Activated B cell treated with CpG ODN at 0.5 μM for 24 hours (primary cell): ENCODE results near the gene MIOX. TPM values are rescaled to one million over a fixed set of nuclear protein-coding genes. Genes with fewer than 3 reads are reported as not detected.

Experiments used
- ATAC-seq: fragments of 200-7000 bp; cut with Tn5 transposase; one replicate; pipeline ENCODE4 v1.10.0; 2021; ENCODE audit warnings: low read depth, mild to moderate bottlenecking, moderate library complexity
- CTCF ChIA-PET: fragments of 350-600 bp; sonication (Branson Sonifier 250); formaldehyde crosslinking; loops from one replicate; lab custom pipeline; 2021; ENCODE audit warnings: antibody characterized with exemption; lab: Charles Lee
- POLR2A ChIA-PET: fragments of 350-600 bp; sonication (Branson Sonifier 250); formaldehyde crosslinking; loops from one replicate; lab custom pipeline; 2021; ENCODE audit warnings: antibody characterized with exemption; lab: Charles Lee
- DNase-seq: peaks from one replicate; pipeline ENCODE4 v3.0.0; 2022
- H3K27ac Mint-ChIP-seq: one replicate; pipeline ENCODE4 v1.8.0; 2020; ENCODE audit warnings: mixed read lengths
- H3K27me3 Mint-ChIP-seq: one replicate; pipeline ENCODE4 v1.8.0; 2021; ENCODE audit warnings: mixed read lengths
- H3K36me3 Mint-ChIP-seq: one replicate; pipeline ENCODE4 v1.8.0; 2021; ENCODE audit warnings: low read depth, mixed read lengths
- H3K4me1 Mint-ChIP-seq: one replicate; pipeline ENCODE4 v1.8.0; 2021; ENCODE audit warnings: mixed read lengths
- H3K4me3 Mint-ChIP-seq: one replicate; pipeline ENCODE4 v1.8.0; 2020; ENCODE audit warnings: mild to moderate bottlenecking, mixed read lengths
- H3K9me3 Mint-ChIP-seq: one replicate; pipeline ENCODE4 v1.8.0; 2020; ENCODE audit warnings: mixed read lengths
- intact Hi-C: fragments of 100-400 bp; cut with micrococcal nuclease; formaldehyde crosslinking; loops from one replicate; pipeline ENCODE4 v1.15.1; 2024
- total RNA-seq: library from RNA; stranded (reverse); gene quantifications from 2 replicates; pipeline ENCODE4 v1.2.3, GENCODE V29; 2022
- TF ChIP-seq, protein P1 (sequence below): fragments of 200-600 bp; IDR thresholded peaks from one replicate; pipeline ENCODE4 v1.8.0; 2022; ENCODE audit warnings: antibody characterized with exemption, mild to moderate bottlenecking

Gene MIOX
- total RNA-seq, 1 donor from 2014 or later: 0.22 TPM

DNA sequence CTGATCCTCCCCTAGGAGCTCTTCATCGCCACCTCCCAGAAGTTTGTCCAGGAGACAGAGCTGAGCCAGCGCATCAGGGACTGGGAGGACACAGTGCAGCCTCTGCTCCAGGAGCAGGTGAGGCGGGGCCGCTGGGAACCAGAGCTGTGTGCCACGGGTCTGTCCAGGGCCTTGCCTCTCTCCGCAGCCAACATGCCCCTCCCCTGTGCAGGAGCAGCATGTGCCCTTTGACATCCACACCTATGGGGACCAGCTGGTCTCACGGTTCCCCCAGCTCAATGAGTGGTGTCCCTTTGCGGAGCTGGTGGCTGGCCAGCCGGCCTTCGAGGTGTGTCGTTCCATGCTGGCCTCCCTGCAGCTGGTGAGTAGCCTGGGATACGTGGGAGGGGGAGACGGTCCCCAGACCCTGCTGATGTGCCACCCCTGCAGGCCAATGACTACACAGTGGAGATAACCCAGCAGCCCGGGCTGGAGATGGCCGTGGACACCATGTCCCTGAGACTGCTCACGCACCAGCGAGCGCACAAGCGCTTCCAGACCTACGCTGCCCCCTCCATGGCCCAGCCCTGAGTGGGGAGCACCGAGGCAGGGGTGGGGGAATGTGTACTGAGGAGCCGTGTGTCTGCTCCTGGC is 36.3 kb downstream of the MIOX start:
- no peaks in the 10 kb centered on the region for H3K9me3 Mint-ChIP-seq
- no peak overlapping the region for H3K27ac Mint-ChIP-seq
- TF ChIP-seq, protein P1, sequence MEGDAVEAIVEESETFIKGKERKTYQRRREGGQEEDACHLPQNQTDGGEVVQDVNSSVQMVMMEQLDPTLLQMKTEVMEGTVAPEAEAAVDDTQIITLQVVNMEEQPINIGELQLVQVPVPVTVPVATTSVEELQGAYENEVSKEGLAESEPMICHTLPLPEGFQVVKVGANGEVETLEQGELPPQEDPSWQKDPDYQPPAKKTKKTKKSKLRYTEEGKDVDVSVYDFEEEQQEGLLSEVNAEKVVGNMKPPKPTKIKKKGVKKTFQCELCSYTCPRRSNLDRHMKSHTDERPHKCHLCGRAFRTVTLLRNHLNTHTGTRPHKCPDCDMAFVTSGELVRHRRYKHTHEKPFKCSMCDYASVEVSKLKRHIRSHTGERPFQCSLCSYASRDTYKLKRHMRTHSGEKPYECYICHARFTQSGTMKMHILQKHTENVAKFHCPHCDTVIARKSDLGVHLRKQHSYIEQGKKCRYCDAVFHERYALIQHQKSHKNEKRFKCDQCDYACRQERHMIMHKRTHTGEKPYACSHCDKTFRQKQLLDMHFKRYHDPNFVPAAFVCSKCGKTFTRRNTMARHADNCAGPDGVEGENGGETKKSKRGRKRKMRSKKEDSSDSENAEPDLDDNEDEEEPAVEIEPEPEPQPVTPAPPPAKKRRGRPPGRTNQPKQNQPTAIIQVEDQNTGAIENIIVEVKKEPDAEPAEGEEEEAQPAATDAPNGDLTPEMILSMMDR: no peak
- intact Hi-C loops: no loop called here
- ATAC-seq (no peak), DNase-seq (no peak)
- peak overlapping the region; percentile 7 for H3K4me3 Mint-ChIP-seq
- ChIA-PET POLR2A (interaction anchor here (0.6 to 4.9 kb wide), 7 partner anchors 15 to 98 kb away, joined by 3 to 94 read pairs (median 5); partner anchors contain the start of genes LMF2, NCAPH2 and SYCE3), CTCF (interaction anchor here (1.6 kb wide), 1 partner anchor 40 kb away, joined by 3 read pairs; the partner anchor contains the start of gene SYCE3)
- peaks cover 21% of the 10 kb centered on the region for H3K4me1 Mint-ChIP-seq
- peaks cover 49% of the 10 kb centered on the region for H3K36me3 Mint-ChIP-seq
- H3K27me3 Mint-ChIP-seq: no peaks in the 10 kb centered on the region

DNA sequence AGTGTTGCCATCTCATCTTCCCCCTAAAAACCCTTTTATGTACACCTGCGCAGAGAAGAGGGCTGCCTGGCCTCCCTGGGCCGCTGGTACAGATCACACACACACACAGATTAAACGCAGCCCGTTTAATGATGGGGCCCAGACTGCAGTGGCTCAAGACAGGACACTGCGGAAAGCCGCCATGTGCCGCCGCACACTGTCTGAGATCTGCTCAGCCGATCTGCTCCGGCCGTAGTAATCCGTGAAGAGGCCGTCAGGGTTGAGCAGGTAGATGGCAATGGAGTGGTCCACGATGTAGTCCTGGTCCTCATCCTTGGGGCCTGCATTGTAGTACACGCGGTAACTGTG is 36.8 kb downstream of the MIOX start:
- Mint-ChIP-seq H3K36me3 (peaks cover 47% of the 10 kb centered on the region), H3K27me3 (no peaks in the 10 kb centered on the region), H3K27ac (no peak overlapping the region), H3K9me3 (no peaks in the 10 kb centered on the region), H3K4me3 (no peak overlapping the region), H3K4me1 (peaks cover 26% of the 10 kb centered on the region)
- ChIA-PET CTCF (interaction anchor here (1.6 kb wide), 1 partner anchor 39 kb away, joined by 3 read pairs; the partner anchor contains the start of gene SYCE3), POLR2A (interaction anchor here (0.5 to 13.6 kb wide), 7 partner anchors 9 to 97 kb away, joined by 4 to 946 read pairs (median 94); partner anchors contain the start of genes KLHDC7B, LMF2, NCAPH2 and SYCE3)
- no peak for DNase-seq
- ATAC-seq: no peak
- TF ChIP-seq, protein P1: no peak
- intact Hi-C loops: no loop called here

DNA sequence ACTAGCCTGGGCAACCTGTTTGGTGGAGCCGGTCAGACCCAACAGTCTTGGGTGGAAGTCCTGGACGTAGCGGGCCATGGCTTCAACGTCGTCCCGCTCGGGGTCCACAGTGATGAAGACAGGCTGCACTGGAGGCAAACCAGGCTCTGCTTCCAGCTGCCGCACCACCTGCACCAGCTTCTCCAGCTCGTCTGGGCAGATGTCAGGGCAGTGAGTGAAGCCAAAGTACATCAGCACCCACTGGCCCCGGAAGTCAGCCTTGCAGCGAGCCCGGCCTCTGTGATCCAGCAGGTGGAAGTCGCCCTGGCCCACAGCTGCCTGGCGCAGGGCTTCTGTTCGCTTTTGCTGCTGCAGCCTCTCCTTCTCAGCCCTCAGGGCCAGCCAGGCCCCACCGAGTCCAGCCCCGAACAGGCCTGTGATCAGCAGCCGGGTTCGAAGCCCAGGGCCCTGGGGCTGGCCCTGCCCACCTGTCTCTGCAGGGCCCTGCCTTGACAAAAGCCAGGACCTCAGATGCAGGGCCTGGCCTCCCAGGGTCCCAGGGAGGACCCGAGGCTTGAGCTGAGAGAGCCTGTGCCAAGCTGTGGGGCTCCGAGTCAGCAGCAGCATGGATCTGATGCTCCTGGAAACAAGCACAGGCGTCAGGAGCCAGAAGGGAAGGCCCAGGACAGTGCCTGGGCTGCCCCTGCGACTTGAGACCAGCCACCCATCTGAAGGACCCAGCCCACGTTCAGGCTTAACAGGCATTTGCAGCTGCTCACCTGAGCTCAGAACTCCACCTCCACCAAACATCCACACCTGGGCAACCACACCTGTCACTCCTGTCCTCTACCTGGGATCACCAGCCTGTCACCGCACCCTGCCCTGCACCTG is 37.4 kb downstream of the MIOX start:
- H3K27me3 Mint-ChIP-seq: no peaks in the 10 kb centered on the region
- intact Hi-C loops: no loop called here
- H3K36me3 Mint-ChIP-seq: peaks cover 45% of the 10 kb centered on the region
- ATAC-seq: no peak
- CTCF ChIA-PET: interaction anchor here (1.6 to 2.1 kb wide), 2 partner anchors 16 to 39 kb away, joined by 3 to 36 read pairs; partner anchors contain the start of genes LMF2, NCAPH2 and SYCE3
- peak overlapping the region; percentile 75 for H3K27ac Mint-ChIP-seq
- H3K4me1 Mint-ChIP-seq: peaks cover 32% of the 10 kb centered on the region
- peak overlapping the region; percentile 81 for H3K4me3 Mint-ChIP-seq
- TF ChIP-seq, protein P1: no peak
- POLR2A ChIA-PET: interaction anchor here (0.5 to 13.6 kb wide), 14 partner anchors 9 to 337 kb away, joined by 3 to 946 read pairs (median 28); partner anchors contain the start of genes CHKB, KLHDC7B, LMF2 and NCAPH2
- no peak for DNase-seq
- H3K9me3 Mint-ChIP-seq: no peaks in the 10 kb centered on the region

DNA sequence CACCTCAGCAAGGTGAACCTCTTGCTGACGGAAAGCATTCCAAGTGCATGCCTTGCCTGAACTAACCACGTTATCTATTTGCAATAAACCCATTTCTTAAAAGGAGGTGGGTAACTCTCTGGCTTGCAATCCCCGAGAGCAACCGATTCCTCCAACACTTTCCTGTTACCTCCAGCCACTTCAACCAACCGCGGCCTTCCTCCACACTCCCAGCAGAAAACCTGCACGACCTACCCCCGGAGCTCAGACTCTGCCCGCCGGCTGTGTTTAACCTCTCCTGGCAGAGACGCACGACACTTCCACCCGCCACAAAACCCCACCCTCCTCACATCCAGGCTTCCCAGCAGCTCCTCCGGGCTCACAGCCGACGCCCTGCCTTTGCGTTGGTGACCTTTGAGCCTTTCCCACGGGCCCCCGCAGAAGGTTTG is 38.0 kb downstream of the MIOX start:
- H3K36me3 Mint-ChIP-seq: peaks cover 41% of the 10 kb centered on the region
- ChIA-PET POLR2A (interaction anchor here (1.0 to 13.6 kb wide), 16 partner anchors 10 to 337 kb away, joined by 3 to 946 read pairs (median 16); partner anchors contain the start of genes CHKB, KLHDC7B, LMF2 and NCAPH2), CTCF (interaction anchor here (1.2 to 2.1 kb wide), 9 partner anchors 16 to 283 kb away, joined by 4 to 40 read pairs (median 13); partner anchors contain the start of genes HDAC10, LMF2, NCAPH2 and SYCE3)
- TF ChIP-seq, protein P1: no peak
- ATAC-seq (no peak), DNase-seq (no peak)
- H3K4me1 Mint-ChIP-seq: peaks cover 33% of the 10 kb centered on the region
- no peaks in the 10 kb centered on the region for H3K9me3 Mint-ChIP-seq
- H3K4me3 Mint-ChIP-seq: peak overlapping the region; percentile 81
- peak overlapping the region; percentile 75 for H3K27ac Mint-ChIP-seq
- H3K27me3 Mint-ChIP-seq: no peaks in the 10 kb centered on the region
- intact Hi-C loops: loop anchor here (1.0 to 5.0 kb wide), 7 partner anchors 16 to 597 kb away; partner anchors contain the start of genes CHKB, NCAPH2, SBF1 and TUBGCP6
